Gastroesophageal sphincter (tissue), 4 donors: ENCODE measurements around the gene SLC22A12. TPM values are rescaled to one million over a fixed set of nuclear protein-coding genes. Genes with fewer than 3 reads are reported as not detected.

Source experiments
- ATAC-seq: fragments of 150-250 bp; one replicate; pipeline ENCODE4 v1.9.1; 2016; ENCODE audit warnings: mild to moderate bottlenecking, moderate library complexity
- H3K27ac ChIP-seq, 4 donors: fragments of 200-600 bp; sonication (generic) in 3 of 4; 1 replicate in 3 of 4; 2 replicates in 1 of 4; pipeline ENCODE4 v1.5.1; 2016 to 2019
- H3K27me3 ChIP-seq: fragments of 200-600 bp; sonication (generic); one replicate; pipeline ENCODE4 v1.5.1; 2019
- H3K36me3 ChIP-seq, 2 donors: fragments of 200-600 bp; sonication (generic); one replicate each; pipeline ENCODE4 v1.5.1; 2019; ENCODE audit warnings: control low read depth in 1 of 2
- H3K4me1 ChIP-seq, 3 donors: fragments of 200-600 bp; sonication (generic); 1 replicate in 2 of 3; 2 replicates in 1 of 3; pipeline ENCODE4 v1.5.1; 2016 to 2019; ENCODE audit warnings: control low read depth in 2 of 3
- H3K4me3 ChIP-seq, 2 donors: fragments of 200-600 bp; sonication (generic); one replicate each; pipeline ENCODE4 v1.5.1; 2019; ENCODE audit warnings: mild to moderate bottlenecking in 1 of 2, moderate library complexity in 1 of 2
- H3K9me3 ChIP-seq, 3 donors: fragments of 200-600 bp; sonication (generic); one replicate each; pipeline ENCODE4 v1.5.1; 2017 to 2019; ENCODE audit warnings: control low read depth in 2 of 3
- EP300 ChIP-seq: sonication (generic); formaldehyde crosslinking; IDR thresholded peaks from one replicate; pipeline ENCODE4 v1.6.1; 2017; ENCODE audit warnings: antibody characterized with exemption, mild to moderate bottlenecking
- POLR2A ChIP-seq, 2 donors: fragments of 450-650 bp; IDR thresholded peaks; one replicate each; pipeline ENCODE4 v1.6.1; 2017; ENCODE audit warnings: antibody characterized with exemption in 2 of 2, mild to moderate bottlenecking in 2 of 2, moderate library complexity in 1 of 2
- POLR2AphosphoS5 ChIP-seq: sonication (generic); formaldehyde crosslinking; IDR thresholded peaks from one replicate; pipeline ENCODE4 v1.6.1; 2017; ENCODE audit warnings: antibody characterized with exemption
- WGBS, 2 donors: methylation state at CpG; one replicate each; pipeline ENCODE4 v1.1.5; 2018; ENCODE audit warnings: low coverage in 1 of 2; 5-methylcytosine and 5-hydroxymethylcytosine counted together
- total RNA-seq, 4 donors: library from RNA; depleted of rRNA; stranded (reverse); fragments of >200 nt; gene quantifications; one replicate each; pipeline ENCODE4 v1.1.0, GENCODE V29; 2016
- TF ChIP-seq, protein P1 (sequence below), 4 experiments: fragments of 200-600 bp in 2 of 4; fragments of 450-650 bp in 2 of 4; sonication (generic) in 1 of 4; IDR thresholded peaks; one replicate each; pipeline ENCODE4 v1.5.1; 2017 to 2019; ENCODE audit warnings: antibody characterized with exemption in 4 of 4, mild to moderate bottlenecking in 2 of 4, moderate library complexity in 2 of 4

Gene SLC22A12
- total RNA-seq, 4 donors from 2014 or later = not detected

DNA sequence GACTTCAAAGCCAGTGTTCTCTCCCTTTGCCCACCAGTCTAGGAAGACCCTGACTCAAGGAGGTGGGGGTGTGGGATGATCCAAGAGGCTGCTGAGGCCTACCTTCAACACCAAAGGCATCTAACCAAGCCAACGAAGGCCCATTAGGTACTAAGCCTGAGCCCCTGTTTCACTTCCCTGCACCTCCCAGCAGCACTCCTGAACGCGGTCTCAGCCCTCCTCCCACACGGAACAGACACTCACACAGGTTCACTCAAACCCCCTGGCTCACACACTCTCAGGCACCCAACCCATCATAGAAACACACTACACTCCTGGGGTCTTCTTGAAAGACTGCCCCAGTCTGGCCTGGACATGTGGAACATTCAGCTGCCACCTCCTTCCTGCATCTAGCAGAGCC is 40.7 kb downstream of the SLC22A12 start:
- H3K4me1 ChIP-seq = peaks cover 0 to 11% (median 0%) of the 10 kb centered on the region in 3 donors
- ATAC-seq = no peak
- no peaks in the 10 kb centered on the region for H3K36me3 ChIP-seq
- H3K27ac ChIP-seq = no peak overlapping the region
- H3K9me3 ChIP-seq = no peaks in the 10 kb centered on the region
- peaks cover 20% of the 10 kb centered on the region for H3K27me3 ChIP-seq
- no peak overlapping the region for H3K4me3 ChIP-seq
- WGBS, 2 donors = 92% methylated on average over 3 of the region's 4 CpGs; no CpG with 5 or more reads in 1 of the 2 donors
- TF ChIP-seq EP300 (no peak), POLR2A (IDR thresholded peaks at IDR 0.05) (no peak), POLR2AphosphoS5 (no peak)
- TF ChIP-seq, protein P1, sequence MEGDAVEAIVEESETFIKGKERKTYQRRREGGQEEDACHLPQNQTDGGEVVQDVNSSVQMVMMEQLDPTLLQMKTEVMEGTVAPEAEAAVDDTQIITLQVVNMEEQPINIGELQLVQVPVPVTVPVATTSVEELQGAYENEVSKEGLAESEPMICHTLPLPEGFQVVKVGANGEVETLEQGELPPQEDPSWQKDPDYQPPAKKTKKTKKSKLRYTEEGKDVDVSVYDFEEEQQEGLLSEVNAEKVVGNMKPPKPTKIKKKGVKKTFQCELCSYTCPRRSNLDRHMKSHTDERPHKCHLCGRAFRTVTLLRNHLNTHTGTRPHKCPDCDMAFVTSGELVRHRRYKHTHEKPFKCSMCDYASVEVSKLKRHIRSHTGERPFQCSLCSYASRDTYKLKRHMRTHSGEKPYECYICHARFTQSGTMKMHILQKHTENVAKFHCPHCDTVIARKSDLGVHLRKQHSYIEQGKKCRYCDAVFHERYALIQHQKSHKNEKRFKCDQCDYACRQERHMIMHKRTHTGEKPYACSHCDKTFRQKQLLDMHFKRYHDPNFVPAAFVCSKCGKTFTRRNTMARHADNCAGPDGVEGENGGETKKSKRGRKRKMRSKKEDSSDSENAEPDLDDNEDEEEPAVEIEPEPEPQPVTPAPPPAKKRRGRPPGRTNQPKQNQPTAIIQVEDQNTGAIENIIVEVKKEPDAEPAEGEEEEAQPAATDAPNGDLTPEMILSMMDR (IDR thresholded peaks at IDR 0.05) = no peak

GRCh38 chr11:64632237-64632636 is 41.2 kb downstream of the SLC22A12 start:
- no peaks in the 10 kb centered on the region for H3K9me3 ChIP-seq
- no peak for ATAC-seq

DNA sequence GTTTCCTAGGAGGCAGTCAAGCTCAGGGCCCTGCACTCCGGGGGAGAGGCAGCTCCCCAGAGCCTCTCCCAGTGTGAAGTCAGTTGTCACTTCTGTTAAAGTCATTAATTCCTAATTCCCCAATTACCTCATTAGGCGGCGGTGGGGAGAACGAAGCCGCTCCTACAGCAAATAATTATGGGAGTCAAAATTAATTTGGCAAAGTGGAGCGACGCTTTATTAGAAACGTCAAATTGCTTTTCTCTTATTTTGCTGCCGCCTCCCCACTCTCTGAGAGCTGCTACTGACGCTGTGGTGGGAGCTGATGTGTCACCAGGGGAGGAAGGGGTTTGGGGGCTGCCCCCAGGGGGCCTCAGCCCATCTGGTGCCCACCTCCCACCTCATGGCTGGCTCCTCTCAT is 41.6 kb downstream of the SLC22A12 start:
- no peak for ATAC-seq
- H3K27me3 ChIP-seq = peaks cover 29% of the 10 kb centered on the region
- 91 to 96% methylated on average over 8 to 9 of the region's 10 CpGs for WGBS, 2 donors
- H3K4me1 ChIP-seq = peaks cover 0 to 18% (median 0%) of the 10 kb centered on the region in 3 donors
- H3K9me3 ChIP-seq = no peaks in the 10 kb centered on the region
- no peaks in the 10 kb centered on the region for H3K36me3 ChIP-seq
- no peak overlapping the region for H3K27ac ChIP-seq
- TF ChIP-seq, protein P1 (IDR thresholded peaks at IDR 0.05) = no peak
- TF ChIP-seq EP300 (no peak), POLR2AphosphoS5 (no peak), POLR2A (IDR thresholded peaks at IDR 0.05) (no peak)
- no peak overlapping the region for H3K4me3 ChIP-seq

More at GRCh38 chr11:64632237-64632636, 41.2 kb downstream of the SLC22A12 start:
- WGBS, 2 donors = 55% methylated on average over 4 of the region's 6 CpGs; no CpG with 5 or more reads in 1 of the 2 donors
- Histone ChIP-seq H3K27me3 (peaks cover 25% of the 10 kb centered on the region), H3K4me3 (no peak overlapping the region), H3K4me1 (peaks cover 0 to 14% (median 0%) of the 10 kb centered on the region in 3 donors), H3K36me3 (no peaks in the 10 kb centered on the region), H3K27ac (no peak overlapping the region)
- TF ChIP-seq POLR2AphosphoS5 = no peak
- no peak for TF ChIP-seq EP300
- TF ChIP-seq POLR2A (IDR thresholded peaks at IDR 0.05) = no peak
- TF ChIP-seq, protein P1 (IDR thresholded peaks at IDR 0.05) = no peak

- Histone ChIP-seq H3K4me1 (peaks cover 0 to 28% (median 0%) of the 10 kb centered on the region in 3 donors), H3K27me3 (peaks cover 39% of the 10 kb centered on the region), H3K36me3 (no peaks in the 10 kb centered on the region), H3K27ac (no peak overlapping the region), H3K9me3 (no peaks in the 10 kb centered on the region), H3K4me3 (no peak overlapping the region)
- WGBS, 2 donors = 74 to 92% methylated on average over 1 to 4 of the region's 7 CpGs
- no peak for ATAC-seq
- TF ChIP-seq, protein P1 (IDR thresholded peaks at IDR 0.05) = no peak
- TF ChIP-seq EP300 (no peak), POLR2A (IDR thresholded peaks at IDR 0.05) (no peak), POLR2AphosphoS5 (no peak)
Measured at GRCh38 chr11:64633555-64634159, 42.6 kb downstream of the SLC22A12 start.

DNA sequence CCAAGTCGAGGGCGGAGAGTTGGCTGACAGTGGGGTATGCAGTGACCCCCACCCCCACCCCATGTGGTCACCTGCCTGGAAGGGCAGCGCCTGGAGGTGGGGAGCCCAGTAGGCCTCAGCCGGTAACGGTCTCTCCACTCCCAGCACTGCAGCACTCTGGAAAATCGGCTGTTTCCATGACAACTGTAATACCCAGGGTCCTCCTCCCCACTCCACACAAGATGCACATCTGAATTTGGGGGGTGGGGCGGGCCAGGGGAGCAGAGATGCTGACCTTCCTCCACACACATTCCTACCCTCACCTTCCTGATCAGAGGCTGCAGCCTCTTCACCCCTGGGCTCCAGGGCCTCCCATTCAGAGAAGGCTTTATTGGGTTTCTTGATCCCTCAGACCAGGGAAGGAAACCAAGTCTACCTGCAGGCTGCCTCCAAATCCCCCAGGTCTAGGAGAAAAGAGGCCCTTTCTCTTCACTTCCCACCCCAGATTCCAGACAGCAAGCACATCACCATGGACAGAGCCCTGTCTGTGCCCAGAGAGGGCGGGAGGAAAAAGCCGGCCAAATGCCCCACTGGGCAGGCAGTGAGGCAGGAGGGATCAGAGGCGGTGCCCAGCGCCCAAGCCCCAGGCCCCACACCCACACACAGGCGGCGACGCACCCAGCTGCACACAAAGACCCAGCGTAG is 46.5 kb downstream of the SLC22A12 start:
- no peak for TF ChIP-seq POLR2AphosphoS5
- TF ChIP-seq POLR2A (IDR thresholded peaks at IDR 0.05) = no peak
- TF ChIP-seq, protein P1 (IDR thresholded peaks at IDR 0.05) = no peak
- no peak for TF ChIP-seq EP300
- ATAC-seq = no peak
- WGBS, 2 donors = no CpG with 5 or more reads among the region's 15 CpGs
- Histone ChIP-seq H3K4me1 (peaks cover 0 to 24% (median 0%) of the 10 kb centered on the region in 3 donors), H3K36me3 (no peaks in the 10 kb centered on the region), H3K27me3 (peaks cover 74% of the 10 kb centered on the region), H3K27ac (no peak overlapping the region), H3K9me3 (no peaks in the 10 kb centered on the region), H3K4me3 (peak overlapping the region in 1 of 2 donors; percentile 34)
